Measurements from ENCODE around the gene BCKDHB.
A peak's percentile ranks its signal among the peaks of the same experiment; 100 is the strongest.
"Not testable (repeated sequence)": the region's sequence is repeated elsewhere in the genome, so short reads cannot be mapped to it uniquely, and the experiment has no call there.

BCKDHB gene

GRCh38 chr6:80211286-80211685 lies 104.8 kb downstream of the BCKDHB start:
- H3K79me2 ChIP-seq (ENCODE audit: control insufficient read depth, insufficient read depth, low read length, poor library complexity): no peaks in the 10 kb centered on the region
- DNase-seq: peak in 1 of 2 donors; percentile 34
- no peaks in the 10 kb centered on the region for H3K9me3 ChIP-seq (ENCODE audit: insufficient read depth, low read depth, low read length)
- no peak overlapping the region for H3K23ac ChIP-seq (ENCODE audit: low read length)
- WGBS (ENCODE audit: extremely low coverage, insufficient coverage, insufficient read length): no CpG with 5 or more reads among the region's 3 CpGs
- H2AFZ ChIP-seq (ENCODE audit: insufficient read depth, low read length, poor library complexity): no peak overlapping the region
- peak overlapping the region; percentile 92 for H3K27ac ChIP-seq (ENCODE audit: low read depth, low read length)
- H3K4me3 ChIP-seq (ENCODE audit: low read depth, low read length): no peak overlapping the region
- peaks cover 0 to 3% of the 10 kb centered on the region in 2 experiments for H3K36me3 ChIP-seq (ENCODE audit: control insufficient read depth in 1 of 2, insufficient read depth in 2 of 2, low read length in 2 of 2)
- H4K8ac ChIP-seq (ENCODE audit: low read depth, low read length): peak overlapping the region; percentile 53
- H2BK120ac ChIP-seq (ENCODE audit: insufficient read depth, low read length, poor library complexity): peak overlapping the region; percentile 85
- H3K4ac ChIP-seq (ENCODE audit: low read depth, low read length): no peak overlapping the region
- H3K14ac ChIP-seq (ENCODE audit: low read length): peak overlapping the region; percentile 77
- peak overlapping the region; percentile 79 for H4K91ac ChIP-seq (ENCODE audit: low read depth, low read length)
- H3K4me1 ChIP-seq (ENCODE audit: control insufficient read depth in 1 of 2, insufficient read depth in 2 of 2, low read length in 2 of 2): peaks cover 3 to 12% of the 10 kb centered on the region in 2 experiments
- H2BK5ac ChIP-seq (ENCODE audit: low read depth, low read length, poor library complexity): peak overlapping the region; percentile 85
- peak overlapping the region; percentile 40 for H3K4me2 ChIP-seq (ENCODE audit: low read length)
- H4K12ac ChIP-seq (ENCODE audit: low read depth, low read length): no peak overlapping the region
- H3K27me3 ChIP-seq (ENCODE audit: insufficient read depth, low read length): no peaks in the 10 kb centered on the region
- H3K9ac ChIP-seq (ENCODE audit: low read length): no peak overlapping the region
- no peak overlapping the region for H2BK12ac ChIP-seq (ENCODE audit: low read length)
- H3K79me1 ChIP-seq (ENCODE audit: low read length): peaks cover 3% of the 10 kb centered on the region
- no peak overlapping the region for H2AK5ac ChIP-seq (ENCODE audit: low read length)
- H3K18ac ChIP-seq (ENCODE audit: low read length): no peak overlapping the region

GRCh38 chr6:80211890-80212289 lies 105.4 kb downstream of the BCKDHB start:
- H2BK120ac ChIP-seq (ENCODE audit: insufficient read depth, low read length, poor library complexity); H2AFZ ChIP-seq (ENCODE audit: insufficient read depth, low read length, poor library complexity); H3K9me3 ChIP-seq (ENCODE audit: insufficient read depth, low read depth, low read length); H3K23ac ChIP-seq (ENCODE audit: low read length); H3K18ac ChIP-seq (ENCODE audit: low read length); H3K79me1 ChIP-seq (ENCODE audit: low read length); H3K27me3 ChIP-seq (ENCODE audit: insufficient read depth, low read length); H3K9ac ChIP-seq (ENCODE audit: low read length); H3K36me3 ChIP-seq (ENCODE audit: control insufficient read depth in 1 of 2, insufficient read depth in 2 of 2, low read length in 2 of 2); H3K14ac ChIP-seq (ENCODE audit: low read length); H2AK5ac ChIP-seq (ENCODE audit: low read length); H3K4me3 ChIP-seq (ENCODE audit: low read depth, low read length); H4K8ac ChIP-seq (ENCODE audit: low read depth, low read length); H4K12ac ChIP-seq (ENCODE audit: low read depth, low read length); H3K4me2 ChIP-seq (ENCODE audit: low read length); H2BK12ac ChIP-seq (ENCODE audit: low read length); H3K4ac ChIP-seq (ENCODE audit: low read depth, low read length); H3K79me2 ChIP-seq (ENCODE audit: control insufficient read depth, insufficient read depth, low read length, poor library complexity): not testable (repeated sequence)
- WGBS (ENCODE audit: extremely low coverage, insufficient coverage, insufficient read length): no CpG with 5 or more reads among the region's 4 CpGs
- DNase-seq: peak in 1 of 2 donors; percentile 24
- H3K4me1 ChIP-seq (ENCODE audit: control insufficient read depth in 1 of 2, insufficient read depth in 2 of 2, low read length in 2 of 2): peaks cover 3 to 12% of the 10 kb centered on the region in 2 experiments
- H3K27ac ChIP-seq (ENCODE audit: low read depth, low read length): peak overlapping the region; percentile 92
- peak overlapping the region; percentile 14 for H4K91ac ChIP-seq (ENCODE audit: low read depth, low read length)
- peak overlapping the region; percentile 73 for H2BK5ac ChIP-seq (ENCODE audit: low read depth, low read length, poor library complexity)

GRCh38 chr6:80214436-80215022 lies 108.1 kb downstream of the BCKDHB start:
- no peak overlapping the region for H3K14ac ChIP-seq (ENCODE audit: low read length)
- no peak overlapping the region for H2AFZ ChIP-seq (ENCODE audit: insufficient read depth, low read length, poor library complexity)
- peaks cover 2 to 3% of the 10 kb centered on the region in 2 experiments for H3K36me3 ChIP-seq (ENCODE audit: control insufficient read depth in 1 of 2, insufficient read depth in 2 of 2, low read length in 2 of 2)
- peaks cover 3 to 12% of the 10 kb centered on the region in 2 experiments for H3K4me1 ChIP-seq (ENCODE audit: control insufficient read depth in 1 of 2, insufficient read depth in 2 of 2, low read length in 2 of 2)
- no peak overlapping the region for H2AK5ac ChIP-seq (ENCODE audit: low read length)
- H2BK5ac ChIP-seq (ENCODE audit: low read depth, low read length, poor library complexity): no peak overlapping the region
- H3K27me3 ChIP-seq (ENCODE audit: insufficient read depth, low read length): no peaks in the 10 kb centered on the region
- H2BK120ac ChIP-seq (ENCODE audit: insufficient read depth, low read length, poor library complexity): no peak overlapping the region
- H3K4ac ChIP-seq (ENCODE audit: low read depth, low read length): no peak overlapping the region
- no peak overlapping the region for H4K8ac ChIP-seq (ENCODE audit: low read depth, low read length)
- H4K91ac ChIP-seq (ENCODE audit: low read depth, low read length): no peak overlapping the region
- H3K4me2 ChIP-seq (ENCODE audit: low read length): no peak overlapping the region
- no peak overlapping the region for H3K4me3 ChIP-seq (ENCODE audit: low read depth, low read length)
- no CpG with 5 or more reads among the region's 4 CpGs for WGBS (ENCODE audit: extremely low coverage, insufficient coverage, insufficient read length)
- H3K9me3 ChIP-seq (ENCODE audit: insufficient read depth, low read depth, low read length): no peaks in the 10 kb centered on the region
- no peaks in the 10 kb centered on the region for H3K79me2 ChIP-seq (ENCODE audit: control insufficient read depth, insufficient read depth, low read length, poor library complexity)
- no peak overlapping the region for H3K23ac ChIP-seq (ENCODE audit: low read length)
- DNase-seq: peak in 1 of 2 donors; percentile 59
- no peak overlapping the region for H3K18ac ChIP-seq (ENCODE audit: low read length)
- no peak overlapping the region for H3K27ac ChIP-seq (ENCODE audit: low read depth, low read length)
- H2BK12ac ChIP-seq (ENCODE audit: low read length): no peak overlapping the region
- H3K9ac ChIP-seq (ENCODE audit: low read length): no peak overlapping the region
- H3K79me1 ChIP-seq (ENCODE audit: low read length): peaks cover 3% of the 10 kb centered on the region
- H4K12ac ChIP-seq (ENCODE audit: low read depth, low read length): no peak overlapping the region

- H3K18ac ChIP-seq (ENCODE audit: low read length): no peak overlapping the region
- H3K36me3 ChIP-seq (ENCODE audit: control insufficient read depth in 1 of 2, insufficient read depth in 2 of 2, low read length in 2 of 2): peaks cover 2 to 3% of the 10 kb centered on the region in 2 experiments
- no peak overlapping the region for H3K9ac ChIP-seq (ENCODE audit: low read length)
- H2BK120ac ChIP-seq (ENCODE audit: insufficient read depth, low read length, poor library complexity): no peak overlapping the region
- no peak overlapping the region for H4K91ac ChIP-seq (ENCODE audit: low read depth, low read length)
- no peak overlapping the region for H4K8ac ChIP-seq (ENCODE audit: low read depth, low read length)
- no peak overlapping the region for H2AK5ac ChIP-seq (ENCODE audit: low read length)
- H3K4me1 ChIP-seq (ENCODE audit: control insufficient read depth in 1 of 2, insufficient read depth in 2 of 2, low read length in 2 of 2): peaks cover 3 to 12% of the 10 kb centered on the region in 2 experiments
- no CpG with 5 or more reads among the region's 1 CpG for WGBS (ENCODE audit: extremely low coverage, insufficient coverage, insufficient read length)
- H3K79me2 ChIP-seq (ENCODE audit: control insufficient read depth, insufficient read depth, low read length, poor library complexity): no peaks in the 10 kb centered on the region
- H3K27ac ChIP-seq (ENCODE audit: low read depth, low read length): no peak overlapping the region
- H2BK5ac ChIP-seq (ENCODE audit: low read depth, low read length, poor library complexity): no peak overlapping the region
- H3K27me3 ChIP-seq (ENCODE audit: insufficient read depth, low read length): no peaks in the 10 kb centered on the region
- peaks cover 3% of the 10 kb centered on the region for H3K79me1 ChIP-seq (ENCODE audit: low read length)
- no peak overlapping the region for H3K14ac ChIP-seq (ENCODE audit: low read length)
- no peak overlapping the region for H2AFZ ChIP-seq (ENCODE audit: insufficient read depth, low read length, poor library complexity)
- no peak overlapping the region for H3K4me3 ChIP-seq (ENCODE audit: low read depth, low read length)
- H3K23ac ChIP-seq (ENCODE audit: low read length): no peak overlapping the region
- no peak overlapping the region for H3K4me2 ChIP-seq (ENCODE audit: low read length)
- H4K12ac ChIP-seq (ENCODE audit: low read depth, low read length): no peak overlapping the region
- DNase-seq: no peak
- H3K4ac ChIP-seq (ENCODE audit: low read depth, low read length): no peak overlapping the region
- H3K9me3 ChIP-seq (ENCODE audit: insufficient read depth, low read depth, low read length): no peaks in the 10 kb centered on the region
- no peak overlapping the region for H2BK12ac ChIP-seq (ENCODE audit: low read length)
These were observed 108.6 kb downstream of the BCKDHB start for GRCh38 chr6:80215063-80215462.
